Measurements from ENCODE around the gene SIL1. TPM values are rescaled to one million over a fixed set of nuclear protein-coding genes. Genes with fewer than 3 reads are reported as not detected.

The SIL1 gene
- total and polyA plus RNA-seq, 2 of the 13 experiments (the other 11 are each of a cell fraction or from before 2014, with no cell fraction given): 26.0 to 30.0 TPM

- TF ChIP-seq AFF4 (CRISPR knock-in tag; IDR thresholded peaks at IDR 0.05): no peak
- no peak for TF ChIP-seq HES4 (CRISPR knock-in tag; IDR thresholded peaks at IDR 0.05; ENCODE audit: borderline replicate concordance)
- TF ChIP-seq NFKB2 (CRISPR knock-in tag; IDR thresholded peaks at IDR 0.05; ENCODE audit: borderline replicate concordance): no peak
- no peak for TF ChIP-seq EP300 (IDR thresholded peaks at IDR 0.05; ENCODE audit: low read depth in 2 of 2, low read length in 2 of 2)
- no peak for TF ChIP-seq EP300 (CRISPR knock-in tag; IDR thresholded peaks at IDR 0.05; ENCODE audit: borderline replicate concordance)
Measured at GRCh38 chr5:139167533-139167932, 30.6 kb downstream of the SIL1 start (continued).

- Histone ChIP-seq H3K9ac (ENCODE audit: insufficient read depth, low read depth, low read length) (no peak overlapping the region), H3K4me1 (ENCODE audit: insufficient read depth, low read length) (no peaks in the 10 kb centered on the region), H3K79me2 (ENCODE audit: insufficient read depth, low read length) (no peaks in the 10 kb centered on the region), H3K4me2 (ENCODE audit: low read depth, low read length) (no peak overlapping the region), H3K36me3 (replicated peaks in 1 of 2; ENCODE audit: control insufficient read depth in 1 of 2, insufficient read depth in 2 of 2, low read length in 2 of 2) (no peaks in the 10 kb centered on the region), H3K27ac (ENCODE audit: extremely low read length, insufficient read depth, low read length) (no peak overlapping the region), H3K4me3 (replicated peaks in 1 of 3; ENCODE audit: insufficient read depth in 1 of 3, low read depth in 2 of 3, low read length in 3 of 3) (no peak overlapping the region), H4K20me1 (ENCODE audit: insufficient read depth, low read length) (no peaks in the 10 kb centered on the region), H2AFZ (ENCODE audit: low read length) (no peak overlapping the region), H3K9me3 (ENCODE audit: low read length) (peaks cover 3% of the 10 kb centered on the region; the same call in 1 of the 2 replicates), H3K27me3 (ENCODE audit: control insufficient read depth in 1 of 2, insufficient read depth in 2 of 2, low read length in 2 of 2) (no peaks in the 10 kb centered on the region)
- no peak for FAIRE-seq
- in situ Hi-C loops (cut with HindIII; ENCODE audit: extremely low pct_ligation_motif_present, low pct_unique_long_range_greater_than_20kb): no loop called here
- TF ChIP-seq ZNF138 (CRISPR knock-in tag; IDR thresholded peaks at IDR 0.05; ENCODE audit: low read depth): no peak
- TF ChIP-seq LBX2 (CRISPR knock-in tag; IDR thresholded peaks at IDR 0.05; ENCODE audit: borderline replicate concordance): no peak
- no peak for TF ChIP-seq PCBP2 (optimal IDR thresholded peaks at IDR 0.05; ENCODE audit: low read depth, low read length, poor library complexity, severe bottlenecking)
- TF ChIP-seq ZNF280D (CRISPR knock-in tag; IDR thresholded peaks at IDR 0.05): no peak
- no peak for TF ChIP-seq SKIL (CRISPR knock-in tag; IDR thresholded peaks at IDR 0.05; ENCODE audit: borderline replicate concordance)
- no peak for TF ChIP-seq CENPT (CRISPR knock-in tag; IDR thresholded peaks at IDR 0.05; ENCODE audit: low read depth)
- no peak for TF ChIP-seq GLMP (CRISPR knock-in tag; IDR thresholded peaks at IDR 0.05; ENCODE audit: borderline replicate concordance)
- DNase-seq (ENCODE audit: low spot score): no peak
- no TSS peak for BruUV-seq (replicated peaks)
- intact Hi-C loops (cut with micrococcal nuclease; ENCODE audit: unreplicated experiment): no loop called here
- 98% methylated on average over 7 of the region's 7 CpGs for WGBS (ENCODE audit: low lambda C conversion rate)
- no peak for ATAC-seq
- ChIA-PET POLR2A (no interaction called here), CTCF (ENCODE audit: low intra/inter-chr PET ratio, low total read pairs) (no interaction called here)
Measured at GRCh38 chr5:139167063-139167462, 31.1 kb downstream of the SIL1 start.
